Activated CD4-positive, alpha-beta T cell treated with anti-CD3 and anti-CD28 coated beads, Interleukin-2, amount 10 ng/mL, durations not matched to agents 7 days and 5 days (primary cell): ENCODE results near the gene GNRHR. TPM values are rescaled to one million over a fixed set of nuclear protein-coding genes. Genes with fewer than 3 reads are reported as not detected.
"Not testable (repeated sequence)": the region's sequence is repeated elsewhere in the genome, so short reads cannot be mapped to it uniquely, and the experiment has no call there.

Experiments used
- CTCF ChIA-PET: fragments of 350-600 bp; sonication (Branson Sonifier 250); formaldehyde crosslinking; loops from one replicate; lab custom pipeline; 2021; ENCODE audit warnings: antibody characterized with exemption; lab: Charles Lee
- POLR2A ChIA-PET: fragments of 350-600 bp; sonication (Branson Sonifier 250); formaldehyde crosslinking; loops from one replicate; lab custom pipeline; 2021; ENCODE audit warnings: antibody characterized with exemption; lab: Charles Lee
- DNase-seq: peaks from one replicate; pipeline ENCODE4 v3.0.0-alpha.2; 2020
- H3K27ac Mint-ChIP-seq: one replicate; pipeline ENCODE4 v1.8.0; 2021; ENCODE audit warnings: mild to moderate bottlenecking, moderate library complexity, mixed read lengths
- H3K27me3 Mint-ChIP-seq: one replicate; pipeline ENCODE4 v1.8.0; 2021; ENCODE audit warnings: mixed read lengths
- H3K36me3 Mint-ChIP-seq: one replicate; pipeline ENCODE4 v1.8.0; 2021; ENCODE audit warnings: low read depth, mixed read lengths
- H3K4me1 Mint-ChIP-seq: one replicate; pipeline ENCODE4 v1.8.0; 2021; ENCODE audit warnings: mixed read lengths
- H3K4me3 Mint-ChIP-seq: one replicate; pipeline ENCODE4 v1.8.0; 2021; ENCODE audit warnings: mild to moderate bottlenecking, moderate library complexity, mixed read lengths
- H3K9me3 Mint-ChIP-seq: one replicate; pipeline ENCODE4 v1.8.0; 2021; ENCODE audit warnings: mixed read lengths
- total RNA-seq, 2 experiments: library from RNA; stranded (reverse); gene quantifications; one replicate each; pipeline ENCODE4 v1.2.3, GENCODE V29; 2021

GNRHR gene
- total RNA-seq, 2 experiments from 2014 or later = not detected

DNA sequence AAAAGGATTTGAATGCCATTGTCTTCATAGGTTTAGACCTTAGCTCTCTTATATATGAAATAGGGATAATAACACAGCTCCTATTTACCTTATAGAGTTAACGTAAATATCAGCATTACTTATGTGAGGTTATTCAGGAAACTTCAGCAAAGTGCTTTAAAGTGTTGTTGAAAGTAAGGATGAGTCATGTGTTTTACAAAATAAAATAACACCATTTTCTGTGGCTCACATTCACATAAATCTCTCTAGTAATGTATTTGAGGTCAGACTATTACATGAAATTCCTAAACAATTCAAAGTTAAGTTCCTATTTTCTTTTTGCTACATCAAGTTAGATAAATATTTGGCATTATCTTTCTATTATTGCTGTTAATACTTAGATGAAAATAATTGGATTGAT, 2.9 kb downstream of the GNRHR start:
- H3K4me1 Mint-ChIP-seq = peaks cover 7% of the 10 kb centered on the region
- no peak for DNase-seq
- no peaks in the 10 kb centered on the region for H3K9me3 Mint-ChIP-seq
- POLR2A ChIA-PET = no interaction called here
- no peak overlapping the region for H3K27ac Mint-ChIP-seq
- H3K36me3 Mint-ChIP-seq = no peaks in the 10 kb centered on the region
- no peak overlapping the region for H3K4me3 Mint-ChIP-seq
- CTCF ChIA-PET = no interaction called here
- no peaks in the 10 kb centered on the region for H3K27me3 Mint-ChIP-seq

DNA sequence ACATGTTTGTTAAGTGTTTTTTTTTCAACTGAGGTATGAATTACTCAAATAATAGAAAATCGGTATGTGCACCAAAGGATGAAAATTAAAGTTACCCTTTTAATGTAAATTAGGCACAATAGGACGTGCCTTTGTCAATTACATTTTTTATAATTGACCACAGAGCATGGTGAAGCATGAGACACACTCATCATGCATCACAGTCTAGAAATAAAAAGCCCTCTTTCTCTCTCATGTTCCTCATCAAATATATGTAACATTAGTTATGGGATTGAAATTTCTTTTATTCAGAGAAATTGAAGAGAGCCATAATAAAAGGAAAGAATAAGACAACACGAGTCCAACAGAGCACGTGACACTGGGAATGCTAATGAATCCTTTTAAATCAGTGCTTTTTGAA, 3.5 kb downstream of the GNRHR start:
- H3K9me3 Mint-ChIP-seq = no peaks in the 10 kb centered on the region
- H3K27ac Mint-ChIP-seq = no peak overlapping the region
- CTCF ChIA-PET = no interaction called here
- H3K4me1 Mint-ChIP-seq = peaks cover 8% of the 10 kb centered on the region
- DNase-seq = no peak
- no peaks in the 10 kb centered on the region for H3K27me3 Mint-ChIP-seq
- POLR2A ChIA-PET = interaction anchor here (0.6 kb wide), 1 partner anchor 26 kb away, joined by 6 read pairs; no protein-coding TSS in a partner anchor
- no peaks in the 10 kb centered on the region for H3K36me3 Mint-ChIP-seq
- H3K4me3 Mint-ChIP-seq = no peak overlapping the region

DNA sequence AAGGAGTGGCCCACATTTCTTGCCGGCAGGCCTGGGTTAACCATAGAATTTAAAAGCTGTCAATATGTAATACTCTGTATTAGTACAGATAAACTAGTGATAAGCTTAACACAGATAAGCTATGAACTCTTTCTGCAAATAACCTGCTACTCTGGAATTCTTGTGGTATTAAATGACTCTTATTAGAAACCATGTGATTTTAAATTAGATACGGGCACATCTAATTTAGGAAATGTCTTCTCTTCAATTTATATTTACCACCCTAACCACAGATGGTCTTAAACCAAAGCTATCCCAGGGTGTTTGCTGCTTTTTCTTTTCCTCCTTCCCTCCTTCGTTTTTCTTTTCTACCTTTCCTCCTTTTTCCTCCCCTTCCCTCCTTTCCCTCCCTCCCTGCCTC, 4.9 kb downstream of the GNRHR start:
- no peak for DNase-seq
- ChIA-PET POLR2A (no interaction called here), CTCF (no interaction called here)
- Mint-ChIP-seq H3K4me1 (peaks cover 8% of the 10 kb centered on the region), H3K9me3 (no peaks in the 10 kb centered on the region), H3K27ac (no peak overlapping the region), H3K27me3 (no peaks in the 10 kb centered on the region), H3K4me3 (no peak overlapping the region), H3K36me3 (no peaks in the 10 kb centered on the region)

DNA sequence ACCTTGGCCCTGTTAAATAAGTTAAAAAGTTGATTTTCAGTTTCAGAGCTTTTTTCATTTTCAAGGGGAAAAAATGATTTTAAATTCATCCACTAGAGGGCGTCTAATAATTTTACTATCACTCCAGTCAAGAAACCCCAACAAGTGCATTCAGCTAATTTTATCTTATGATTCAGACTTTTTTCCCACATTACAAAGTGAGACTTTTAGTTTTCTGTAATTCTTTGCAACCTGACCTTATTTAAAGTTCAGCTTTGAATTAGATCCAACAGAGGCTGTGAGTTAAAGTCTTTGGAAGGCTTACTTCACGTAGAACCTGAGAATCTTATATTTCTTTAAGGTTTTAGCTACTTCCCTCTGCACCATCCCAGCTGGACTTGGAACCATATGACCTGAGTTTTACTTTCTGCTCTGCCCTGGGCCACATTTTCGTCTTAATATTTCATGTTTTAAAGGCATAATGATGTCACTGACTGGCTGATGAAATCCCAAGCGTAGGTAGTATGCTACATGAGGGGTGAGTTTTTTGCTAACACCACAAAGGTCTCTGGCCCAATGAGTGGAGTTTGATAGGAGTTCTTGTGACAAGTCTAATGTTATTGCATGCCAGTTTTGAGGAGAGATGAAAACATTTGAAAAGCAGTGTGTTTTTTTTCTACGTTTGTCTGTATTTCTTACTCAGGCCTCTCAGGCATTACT, 7.2 kb downstream of the GNRHR start:
- no peak overlapping the region for H3K4me3 Mint-ChIP-seq
- POLR2A ChIA-PET = interaction anchor here (0.6 kb wide), 1 partner anchor 8 kb away, joined by 3 read pairs; no protein-coding TSS in a partner anchor
- H3K4me1 Mint-ChIP-seq = peaks cover 10% of the 10 kb centered on the region
- CTCF ChIA-PET = interaction anchor here (0.6 to 1.8 kb wide), 7 partner anchors 8 to 38 kb away, joined by 3 to 8 read pairs (median 3); no protein-coding TSS in a partner anchor
- H3K27ac Mint-ChIP-seq = no peak overlapping the region
- H3K9me3 Mint-ChIP-seq = no peaks in the 10 kb centered on the region
- no peaks in the 10 kb centered on the region for H3K27me3 Mint-ChIP-seq
- DNase-seq = no peak
- no peaks in the 10 kb centered on the region for H3K36me3 Mint-ChIP-seq

- ChIA-PET CTCF (interaction anchor here (1.0 kb wide), 1 partner anchor 179 kb away, joined by 4 read pairs; no protein-coding TSS in a partner anchor), POLR2A (no interaction called here)
Observed at GRCh38 chr4:67744561-67745283, 9.5 kb downstream of the GNRHR start.

GRCh38 chr4:67743194-67743593, 11.0 kb downstream of the GNRHR start:
- Mint-ChIP-seq H3K4me1 (peaks cover 10% of the 10 kb centered on the region), H3K27ac (no peak overlapping the region)

More at GRCh38 chr4:67744561-67745283, 9.5 kb downstream of the GNRHR start:
- Mint-ChIP-seq H3K27ac (no peak overlapping the region), H3K36me3 (no peaks in the 10 kb centered on the region), H3K4me1 (peaks cover 10% of the 10 kb centered on the region), H3K4me3 (no peak overlapping the region), H3K27me3 (no peaks in the 10 kb centered on the region), H3K9me3 (no peaks in the 10 kb centered on the region)
- no peak for DNase-seq

GRCh38 chr4:67736262-67736661, 17.9 kb downstream of the GNRHR start:
- Mint-ChIP-seq H3K27ac (no peak overlapping the region), H3K27me3 (no peaks in the 10 kb centered on the region), H3K4me1 (no peaks in the 10 kb centered on the region), H3K36me3 (peaks cover 8% of the 10 kb centered on the region), H3K9me3 (no peaks in the 10 kb centered on the region), H3K4me3 (no peak overlapping the region)
- DNase-seq = no peak
- ChIA-PET CTCF (interaction anchor here (0.6 kb wide), 1 partner anchor 10 kb away, joined by 3 read pairs; no protein-coding TSS in a partner anchor), POLR2A (no interaction called here)

More at GRCh38 chr4:67743194-67743593, 11.0 kb downstream of the GNRHR start:
- POLR2A ChIA-PET = no interaction called here
- CTCF ChIA-PET = no interaction called here
- Mint-ChIP-seq H3K27me3 (no peaks in the 10 kb centered on the region), H3K9me3 (no peaks in the 10 kb centered on the region), H3K4me3 (no peak overlapping the region), H3K36me3 (no peaks in the 10 kb centered on the region)
- no peak for DNase-seq

GRCh38 chr4:67735325-67735724, 18.9 kb downstream of the GNRHR start:
- H3K27ac Mint-ChIP-seq = no peak overlapping the region
- no peaks in the 10 kb centered on the region for H3K27me3 Mint-ChIP-seq
- no peaks in the 10 kb centered on the region for H3K4me1 Mint-ChIP-seq
- DNase-seq = no peak
- peaks cover 11% of the 10 kb centered on the region for H3K36me3 Mint-ChIP-seq
- ChIA-PET CTCF (interaction anchor here (1.3 kb wide), 1 partner anchor 12 kb away, joined by 5 read pairs; no protein-coding TSS in a partner anchor), POLR2A (no interaction called here)
- no peaks in the 10 kb centered on the region for H3K9me3 Mint-ChIP-seq
- H3K4me3 Mint-ChIP-seq = no peak overlapping the region

DNA sequence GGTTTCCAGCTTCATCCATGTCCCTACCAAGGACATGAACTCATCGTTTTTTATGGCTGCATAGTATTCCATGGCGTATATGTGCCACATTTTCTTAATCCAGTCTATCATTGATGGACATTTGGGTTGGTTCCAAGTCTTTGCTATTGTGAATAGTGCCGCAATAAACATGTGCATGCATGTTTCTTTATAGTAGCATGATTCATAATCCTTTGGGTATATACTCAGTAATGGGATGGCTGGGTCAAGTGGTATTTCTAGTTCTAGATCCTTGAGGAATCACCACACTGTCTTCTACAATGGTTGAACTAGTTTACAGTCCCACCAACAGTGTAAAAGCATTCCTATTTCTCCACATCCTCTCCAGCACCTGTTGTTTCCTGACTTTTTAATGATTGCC, 23.7 kb downstream of the GNRHR start:
- H3K27ac Mint-ChIP-seq, H3K27me3 Mint-ChIP-seq, CTCF ChIA-PET, H3K4me3 Mint-ChIP-seq, POLR2A ChIA-PET, H3K4me1 Mint-ChIP-seq, DNase-seq, H3K9me3 Mint-ChIP-seq: not testable (repeated sequence)
- H3K36me3 Mint-ChIP-seq = peaks cover 26% of the 10 kb centered on the region

GRCh38 chr4:67727124-67727850, 26.9 kb downstream of the GNRHR start:
- H3K36me3 Mint-ChIP-seq = peaks cover 25% of the 10 kb centered on the region
- H3K27ac Mint-ChIP-seq = no peak overlapping the region
- H3K9me3 Mint-ChIP-seq = peaks cover 4% of the 10 kb centered on the region
- no peak overlapping the region for H3K4me3 Mint-ChIP-seq
- ChIA-PET CTCF (no interaction called here), POLR2A (no interaction called here)
- no peak for DNase-seq
- H3K27me3 Mint-ChIP-seq = no peaks in the 10 kb centered on the region
- H3K4me1 Mint-ChIP-seq = peaks cover 3% of the 10 kb centered on the region

- no peak for DNase-seq
- no peak overlapping the region for H3K4me3 Mint-ChIP-seq
- peaks cover 8% of the 10 kb centered on the region for H3K9me3 Mint-ChIP-seq
- H3K36me3 Mint-ChIP-seq = peaks cover 31% of the 10 kb centered on the region
- no peak overlapping the region for H3K27ac Mint-ChIP-seq
- peaks cover 12% of the 10 kb centered on the region for H3K4me1 Mint-ChIP-seq
- ChIA-PET POLR2A (no interaction called here), CTCF (no interaction called here)
- no peaks in the 10 kb centered on the region for H3K27me3 Mint-ChIP-seq
Observed at GRCh38 chr4:67725981-67726380, 28.2 kb downstream of the GNRHR start.

DNA sequence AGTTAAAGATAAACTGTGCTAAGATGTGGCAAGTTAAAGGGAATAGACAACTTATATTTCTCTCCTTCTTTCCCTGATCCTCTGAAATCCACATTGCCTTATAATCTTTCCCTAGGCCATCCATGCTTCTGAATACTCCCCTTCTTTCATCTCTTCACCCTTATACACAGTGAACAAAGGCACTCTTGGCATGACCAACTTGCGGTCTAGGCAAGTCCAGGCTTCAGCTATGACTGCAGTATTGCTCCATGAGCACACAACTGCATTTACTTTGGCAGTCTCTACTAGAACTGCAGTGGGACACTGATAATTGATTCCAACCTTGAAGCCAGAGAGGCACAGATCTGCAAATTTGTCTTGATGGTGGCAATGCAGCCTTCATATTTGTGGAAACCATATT, 29.1 kb downstream of the GNRHR start:
- no peak overlapping the region for H3K27ac Mint-ChIP-seq
- no peak for DNase-seq
- peaks cover 8% of the 10 kb centered on the region for H3K9me3 Mint-ChIP-seq
- POLR2A ChIA-PET = interaction anchor here (0.6 kb wide), 1 partner anchor 25 kb away, joined by 6 read pairs; no protein-coding TSS in a partner anchor
- H3K36me3 Mint-ChIP-seq = peaks cover 35% of the 10 kb centered on the region
- H3K4me1 Mint-ChIP-seq = peaks cover 12% of the 10 kb centered on the region
- no peak overlapping the region for H3K4me3 Mint-ChIP-seq
- CTCF ChIA-PET = interaction anchor here (1.1 kb wide), 1 partner anchor 13 kb away, joined by 3 read pairs; no protein-coding TSS in a partner anchor
- H3K27me3 Mint-ChIP-seq = no peaks in the 10 kb centered on the region
